Stimulated activated CD4-positive, alpha-beta T cell treated with anti-CD3 and anti-CD28 coated beads, Interleukin-2, amount 100 ng/mL, for 4 hours (primary cell): ENCODE data around the gene COL4A1.

Source experiments
- DNase-seq: peaks from one replicate; pipeline ENCODE4 v3.0.0-alpha.2; 2020; ENCODE audit warnings: low read depth

COL4A1 gene

DNA sequence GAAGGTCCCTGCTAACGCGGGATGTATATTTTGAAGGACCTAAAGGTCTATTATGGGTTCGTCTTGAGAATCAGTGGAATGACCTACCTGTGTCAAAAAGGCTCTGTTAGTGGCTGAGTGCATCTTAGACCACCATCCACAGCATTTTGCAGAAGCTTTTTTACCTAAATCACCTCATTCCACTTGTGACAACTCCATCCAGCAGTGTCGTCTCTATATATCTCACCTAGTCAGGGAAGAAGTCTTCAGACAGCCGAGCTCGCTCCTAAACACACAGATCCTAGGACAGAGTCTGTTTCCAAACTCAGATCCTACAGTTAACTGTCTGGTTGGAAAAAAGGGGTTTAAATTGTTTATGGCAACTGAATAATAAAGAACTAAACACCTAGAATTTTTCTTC lies 33.7 kb downstream of the COL4A1 start:
- DNase-seq, result no peak

- no peak for DNase-seq
Observed at GRCh38 chr13:110272651-110273050, 34.3 kb downstream of the COL4A1 start.

- no peak for DNase-seq
Observed at GRCh38 chr13:110272227-110272626, 34.7 kb downstream of the COL4A1 start.

- DNase-seq, result no peak
Observed at GRCh38 chr13:110271313-110271712, 35.6 kb downstream of the COL4A1 start.

DNA sequence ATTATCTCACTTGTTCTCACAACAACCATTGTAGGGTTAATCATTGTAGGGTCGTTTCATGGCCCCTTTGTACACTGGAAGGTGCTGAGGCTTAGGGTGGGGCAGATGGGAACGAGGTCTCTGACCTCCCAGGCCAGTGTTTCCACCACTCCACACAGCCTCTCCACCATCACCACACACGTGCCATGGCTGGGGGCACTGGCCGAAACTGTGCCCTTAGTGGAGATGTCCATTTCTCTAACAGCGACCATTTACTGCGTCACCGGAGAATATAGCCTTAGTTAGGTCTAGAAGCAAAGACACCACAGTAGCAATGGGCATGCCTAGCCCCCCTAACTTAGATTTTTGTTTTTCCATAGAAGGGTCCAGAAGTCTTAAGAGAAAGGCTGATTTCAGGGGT lies 36.5 kb downstream of the COL4A1 start:
- no peak for DNase-seq

DNA sequence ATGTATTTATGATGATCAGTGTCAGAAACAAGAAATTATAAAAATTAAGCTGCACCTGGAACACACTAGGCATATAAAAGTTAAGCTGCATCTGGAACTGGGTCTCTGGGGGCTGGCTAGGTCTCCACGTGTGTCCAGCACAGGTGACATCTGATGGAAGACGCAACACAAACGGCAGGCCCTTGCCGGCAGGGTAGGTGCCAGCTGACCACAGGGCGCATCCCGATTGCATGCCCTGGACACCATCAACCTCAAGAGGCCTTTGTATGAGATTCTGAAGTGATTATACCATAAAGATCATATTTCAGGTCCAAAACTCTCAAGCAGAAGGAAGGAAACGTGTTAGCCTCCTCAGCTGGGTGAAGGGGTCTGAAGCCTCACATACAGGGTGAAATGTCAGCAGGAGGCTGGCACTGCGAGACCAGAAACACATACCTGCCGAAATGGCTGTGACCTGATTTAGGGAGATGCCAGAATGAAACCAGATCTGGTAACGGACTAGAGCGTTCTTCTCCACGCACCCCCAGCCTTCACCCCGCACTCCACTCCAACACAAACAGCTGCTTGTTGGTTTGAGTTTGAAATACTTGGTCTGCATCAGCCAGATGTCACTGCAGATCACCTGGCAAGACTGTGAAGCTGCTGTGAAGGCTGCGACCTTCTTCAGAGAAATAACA lies 37.3 kb downstream of the COL4A1 start:
- no peak for DNase-seq

DNA sequence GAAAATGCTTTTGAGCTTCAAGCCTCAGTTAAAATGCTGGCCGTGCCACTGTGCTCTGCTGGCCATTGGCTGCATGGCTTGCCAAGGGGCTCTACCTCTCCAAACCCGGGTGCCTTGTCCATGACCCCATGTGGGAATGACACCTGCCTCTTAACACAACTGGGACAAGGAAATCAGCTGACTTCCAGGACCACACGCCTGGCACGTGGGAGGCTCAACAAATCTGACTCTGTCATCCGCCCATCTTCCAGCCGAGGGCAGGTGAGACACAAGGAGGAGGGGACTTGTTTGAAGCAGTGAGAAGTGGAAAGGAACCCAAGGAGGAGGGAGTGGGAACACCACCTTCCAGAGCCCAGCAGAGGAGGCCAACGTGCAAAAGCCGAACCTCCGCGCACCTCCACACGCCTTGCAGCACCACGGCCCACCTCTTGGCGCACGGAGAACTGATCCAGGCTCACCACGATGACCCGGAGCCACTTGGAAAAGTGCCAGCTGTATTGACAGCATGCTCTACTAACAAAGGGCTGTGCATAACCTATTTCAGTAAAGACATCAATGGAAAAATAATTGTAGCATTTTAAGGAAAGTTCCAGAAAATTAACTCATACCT lies 38.3 kb downstream of the COL4A1 start:
- no peak for DNase-seq

- no peak for DNase-seq
Observed at GRCh38 chr13:110268061-110268460, 38.9 kb downstream of the COL4A1 start.

- no peak for DNase-seq
Observed at GRCh38 chr13:110266983-110267382, 40.0 kb downstream of the COL4A1 start.

GRCh38 chr13:110266431-110266809 lies 40.5 kb downstream of the COL4A1 start:
- DNase-seq, result no peak

DNA sequence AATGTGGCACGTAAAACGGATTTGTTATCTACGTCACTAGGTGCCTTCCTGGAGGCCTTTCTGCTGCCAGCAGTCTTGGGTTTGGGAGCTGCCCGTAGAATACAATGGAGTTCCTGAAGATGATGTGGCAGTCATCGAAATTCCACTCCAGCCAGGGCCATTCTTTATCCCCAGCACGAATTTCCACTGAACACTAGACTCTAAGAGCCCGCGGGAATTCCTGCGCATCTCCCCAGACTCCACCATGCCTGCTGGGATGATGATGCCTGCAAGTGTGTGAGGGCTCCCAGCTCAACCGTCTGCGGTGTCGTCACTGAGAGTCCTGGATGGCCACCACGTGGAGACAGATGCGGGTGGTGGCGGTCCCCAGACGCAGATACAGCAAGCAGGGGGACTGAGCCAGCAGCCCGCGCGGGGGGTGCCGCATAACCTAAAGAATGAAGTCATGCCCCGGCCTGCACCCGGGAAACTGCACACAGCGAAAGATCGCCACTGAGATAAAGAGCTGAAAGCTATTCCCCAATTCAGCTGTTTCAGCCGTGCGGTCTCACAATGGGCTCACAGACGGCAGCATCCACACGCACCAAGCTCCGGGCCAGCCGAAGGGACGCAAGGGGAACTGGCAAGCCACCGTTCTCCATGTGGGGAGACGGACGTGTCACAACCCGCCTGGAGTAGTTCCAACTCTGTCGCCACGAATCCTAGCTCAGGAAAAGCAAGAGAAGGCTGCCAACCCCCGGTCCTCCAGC lies 41.1 kb downstream of the COL4A1 start:
- no peak for DNase-seq

DNA sequence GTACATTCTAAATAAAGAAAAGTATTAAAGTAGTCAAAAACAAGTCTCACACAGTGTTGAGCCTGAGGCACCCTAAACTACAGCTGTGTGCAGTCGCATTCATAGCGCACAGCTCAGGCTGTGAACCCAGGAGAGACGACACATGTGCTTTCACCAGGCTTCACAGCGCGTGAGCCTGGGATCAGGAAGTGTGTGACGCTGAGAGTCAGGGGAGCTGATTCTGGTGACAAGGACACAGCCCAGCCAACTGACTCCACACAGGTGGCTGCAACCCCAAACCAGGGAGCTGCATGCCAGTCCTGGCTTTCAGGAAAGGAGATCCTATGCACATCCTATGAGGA lies 41.6 kb downstream of the COL4A1 start:
- DNase-seq, result no peak

GRCh38 chr13:110264685-110265275 lies 42.2 kb downstream of the COL4A1 start:
- no peak for DNase-seq

- DNase-seq, result no peak
Observed at GRCh38 chr13:110263888-110264287, 43.1 kb downstream of the COL4A1 start.

- no peak for DNase-seq
Observed at GRCh38 chr13:110263404-110263803, 43.6 kb downstream of the COL4A1 start.

DNA sequence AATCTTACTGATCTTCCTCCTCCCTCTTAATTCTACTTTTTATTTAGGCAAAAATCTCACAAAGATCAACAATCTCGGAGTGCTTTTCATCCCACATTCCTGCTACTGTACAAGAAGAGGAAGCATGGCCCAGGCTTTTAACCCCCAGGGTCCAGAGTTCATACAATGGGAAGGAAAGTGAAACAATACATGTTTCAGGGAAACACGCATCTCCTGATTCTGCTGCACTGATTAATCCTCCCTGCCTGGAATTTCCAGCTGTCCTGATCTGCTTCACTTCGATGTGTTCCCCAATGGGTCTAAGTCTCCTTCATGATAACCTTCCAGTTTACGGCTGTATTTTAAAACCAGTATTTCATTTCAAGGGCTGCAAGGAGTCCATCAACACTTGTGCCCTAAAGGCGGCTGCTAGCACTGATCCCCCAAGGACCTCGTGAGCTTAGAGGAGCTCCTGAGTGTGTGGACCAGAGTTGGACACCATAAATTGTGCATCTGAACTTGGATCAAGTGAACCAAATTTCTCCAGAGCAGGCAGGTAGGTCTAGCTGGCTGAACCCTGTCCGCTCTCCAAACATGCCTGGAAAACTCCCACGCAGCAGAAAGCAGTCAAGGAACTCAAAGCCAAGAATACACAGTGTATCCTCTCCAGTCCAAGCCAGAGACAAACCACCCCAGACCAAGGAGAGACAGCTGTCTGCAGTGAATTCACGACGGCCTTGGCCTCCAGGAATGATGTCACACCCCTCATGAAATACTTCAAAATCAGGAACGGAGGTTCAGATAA lies 44.3 kb downstream of the COL4A1 start:
- no peak for DNase-seq

DNA sequence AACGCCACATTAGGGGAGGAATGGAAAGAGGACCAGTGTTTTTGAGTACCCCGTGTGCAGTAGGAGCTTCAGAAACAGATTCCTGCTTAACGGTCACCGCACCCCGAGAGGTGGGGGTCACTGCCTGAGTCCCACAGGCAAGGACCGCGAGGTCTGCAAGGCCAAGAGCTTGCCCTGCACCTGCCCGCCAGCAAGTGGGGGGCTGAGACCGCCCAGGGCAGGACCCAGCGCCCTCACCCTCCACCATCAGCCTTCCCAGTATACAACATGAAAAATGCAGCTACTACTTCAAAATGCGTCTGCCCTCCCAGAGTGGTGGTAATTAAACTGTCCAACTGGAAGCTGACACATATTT lies 44.9 kb downstream of the COL4A1 start:
- no peak for DNase-seq

- no peak for DNase-seq
Observed at GRCh38 chr13:110261166-110262081, 45.5 kb downstream of the COL4A1 start.

DNA sequence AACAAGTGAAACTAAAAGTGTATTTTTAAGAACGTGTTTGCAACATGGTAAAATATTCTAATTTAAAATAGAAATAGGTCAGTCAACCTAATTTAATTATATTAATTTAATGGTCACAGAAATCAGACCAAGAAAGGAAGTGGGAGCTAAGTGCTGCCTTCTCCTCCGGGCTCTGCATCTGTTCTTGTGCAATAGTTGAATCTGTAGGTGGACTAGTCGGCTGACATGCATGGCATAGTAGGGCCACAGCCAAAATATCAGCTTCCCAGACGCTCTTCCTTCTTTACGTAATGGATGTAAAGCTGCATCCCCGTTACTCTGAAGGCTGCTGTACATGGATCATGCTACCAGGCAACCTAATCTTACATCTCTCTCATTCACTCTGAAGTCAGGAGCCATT lies 47.3 kb downstream of the COL4A1 start:
- no peak for DNase-seq

DNA sequence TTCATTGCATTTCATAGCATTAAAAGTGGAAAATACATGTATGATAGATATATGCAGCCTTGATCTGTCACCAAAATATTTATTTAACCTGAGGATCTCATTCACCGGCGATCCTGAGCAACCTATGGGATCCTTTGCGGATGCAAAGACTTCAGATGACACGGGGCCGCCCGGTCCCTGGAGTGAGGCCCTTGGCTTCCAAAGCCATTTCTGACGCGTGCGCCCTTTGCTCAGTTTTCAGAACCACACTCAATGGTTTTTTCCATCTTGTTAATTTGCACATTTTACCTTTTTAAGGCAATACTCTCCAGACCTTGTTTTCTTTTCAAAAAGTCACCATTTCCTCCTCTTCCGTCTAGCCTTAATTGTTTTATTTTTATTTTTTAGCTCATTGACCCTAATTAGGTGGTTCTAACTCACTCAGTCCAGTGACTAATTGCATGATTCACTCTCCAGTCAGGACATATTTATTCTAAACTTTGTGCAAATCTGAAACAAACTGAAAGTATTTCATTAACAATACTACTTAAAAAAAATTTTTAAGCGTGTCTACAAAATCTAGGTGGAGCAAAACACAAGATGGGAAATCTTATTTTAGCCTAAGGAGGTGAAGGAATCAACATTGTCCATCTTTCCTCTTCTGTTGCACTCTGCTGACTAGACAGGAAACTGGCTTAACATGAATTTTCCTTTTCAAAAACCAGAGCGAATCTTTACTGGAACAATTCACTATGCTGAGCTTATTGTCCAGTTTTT lies 47.9 kb downstream of the COL4A1 start:
- no peak for DNase-seq

- DNase-seq, result no peak
Observed at GRCh38 chr13:110257408-110257807, 49.5 kb downstream of the COL4A1 start.
